Measurements from ENCODE around the gene WARS2.
A peak's percentile ranks its signal among the peaks of the same experiment; 100 is the strongest.

The WARS2 gene

DNA sequence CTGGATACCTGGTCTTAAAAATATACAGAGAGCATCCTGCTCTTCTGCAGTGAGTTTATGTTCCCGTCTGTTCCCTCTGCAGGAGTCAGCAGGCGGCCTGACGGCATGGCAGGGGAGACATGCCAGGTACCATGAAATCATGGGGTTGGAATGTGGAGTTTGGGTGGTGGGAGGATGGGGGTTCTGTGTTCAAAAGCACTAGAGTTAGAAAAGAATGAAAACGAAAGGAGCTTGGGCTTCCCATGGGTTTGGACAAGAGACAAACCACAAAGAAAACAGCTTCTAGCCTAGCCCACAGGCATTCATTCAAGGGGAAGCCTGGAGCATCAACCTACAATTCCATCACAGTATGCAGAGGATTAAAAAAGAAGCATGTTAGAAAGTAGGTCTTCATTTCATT, 59.9 kb downstream of the WARS2 start:
- FAIRE-seq: no peak
- no peak for DNase-seq (ENCODE audit: insufficient read length, low spot score)
- TF ChIP-seq SPI1 (IDR thresholded peaks at IDR 0.05; ENCODE audit: low read depth, low read length): no peak

DNA sequence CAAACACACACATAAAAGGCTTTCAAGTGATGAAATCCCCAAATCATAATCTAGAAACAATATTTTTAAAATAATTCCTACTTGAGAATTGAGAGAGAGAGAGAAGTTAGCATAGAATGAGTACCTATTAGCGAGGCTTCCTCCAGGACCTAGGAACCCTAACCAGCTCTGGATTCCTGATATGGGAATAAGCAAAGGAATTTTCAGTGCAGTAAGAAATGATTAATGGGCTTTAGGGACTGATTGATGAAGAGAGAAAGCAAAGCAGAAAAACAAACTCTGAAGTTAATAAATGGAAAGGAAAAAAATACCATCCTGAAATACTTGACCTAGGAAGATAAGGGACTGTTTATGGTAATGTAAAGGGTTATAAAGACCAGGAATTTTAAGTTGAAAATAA, 60.6 kb downstream of the WARS2 start:
- TF ChIP-seq POLR2A (IDR thresholded peaks at IDR 0.05; ENCODE audit: low read depth, low read length): no peak
- TF ChIP-seq POU2F2 (IDR thresholded peaks at IDR 0.05; ENCODE audit: low read depth, low read length): no peak
- TF ChIP-seq POLR2AphosphoS5 (IDR thresholded peaks at IDR 0.05; ENCODE audit: low read depth, low read length): no peak
- no peak for TF ChIP-seq TAF1 (IDR thresholded peaks at IDR 0.05; ENCODE audit: low read depth, low read length)
- no peak for TF ChIP-seq SPI1 (IDR thresholded peaks at IDR 0.05; ENCODE audit: low read depth, low read length)
- no peak for FAIRE-seq
- DNase-seq (ENCODE audit: insufficient read length, low spot score): no peak

DNA sequence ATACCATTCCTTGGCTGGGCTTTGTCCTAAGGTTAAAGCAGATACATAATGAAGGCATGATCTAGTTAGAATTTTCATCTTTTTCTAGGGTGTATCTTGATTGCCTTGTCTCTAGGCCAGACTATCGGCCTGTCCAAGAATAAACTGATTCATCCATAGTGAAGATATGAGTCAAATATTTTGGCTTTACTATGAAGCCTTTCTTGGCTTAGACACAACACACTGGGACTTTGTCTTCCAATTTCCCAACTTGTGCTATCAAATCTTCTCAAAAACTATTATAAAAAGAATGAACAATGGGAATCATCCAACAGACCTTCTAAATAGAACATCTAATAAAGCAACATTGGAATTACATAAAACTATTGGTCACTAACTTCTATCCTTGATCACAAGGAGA, 64.8 kb downstream of the WARS2 start:
- no peak for FAIRE-seq
- TF ChIP-seq POU2F2 (IDR thresholded peaks at IDR 0.05; ENCODE audit: low read depth, low read length) (no peak), POLR2AphosphoS5 (IDR thresholded peaks at IDR 0.05; ENCODE audit: low read depth, low read length) (no peak), SPI1 (IDR thresholded peaks at IDR 0.05; ENCODE audit: low read depth, low read length) (no peak), PAX5 (IDR thresholded peaks at IDR 0.05; ENCODE audit: insufficient read depth, low read length, severe bottlenecking) (no peak), POLR2A (IDR thresholded peaks at IDR 0.05; ENCODE audit: low read depth, low read length) (no peak), TAF1 (IDR thresholded peaks at IDR 0.05; ENCODE audit: low read depth, low read length) (no peak)
- no peak for DNase-seq (ENCODE audit: insufficient read length, low spot score)

- no peak for TF ChIP-seq POLR2AphosphoS5 (IDR thresholded peaks at IDR 0.05; ENCODE audit: low read depth, low read length)
- no peak for TF ChIP-seq SPI1 (IDR thresholded peaks at IDR 0.05; ENCODE audit: low read depth, low read length)
- TF ChIP-seq POU2F2 (IDR thresholded peaks at IDR 0.05; ENCODE audit: low read depth, low read length): no peak
- no peak for TF ChIP-seq POLR2A (IDR thresholded peaks at IDR 0.05; ENCODE audit: low read depth, low read length)
- TF ChIP-seq TAF1 (IDR thresholded peaks at IDR 0.05; ENCODE audit: low read depth, low read length): no peak
- TF ChIP-seq PAX5 (IDR thresholded peaks at IDR 0.05; ENCODE audit: insufficient read depth, low read length, severe bottlenecking): no peak
- FAIRE-seq (no peak), DNase-seq (ENCODE audit: insufficient read length, low spot score) (no peak)
These were observed 69.1 kb downstream of the WARS2 start for GRCh38 chr1:119071321-119071720.

DNA sequence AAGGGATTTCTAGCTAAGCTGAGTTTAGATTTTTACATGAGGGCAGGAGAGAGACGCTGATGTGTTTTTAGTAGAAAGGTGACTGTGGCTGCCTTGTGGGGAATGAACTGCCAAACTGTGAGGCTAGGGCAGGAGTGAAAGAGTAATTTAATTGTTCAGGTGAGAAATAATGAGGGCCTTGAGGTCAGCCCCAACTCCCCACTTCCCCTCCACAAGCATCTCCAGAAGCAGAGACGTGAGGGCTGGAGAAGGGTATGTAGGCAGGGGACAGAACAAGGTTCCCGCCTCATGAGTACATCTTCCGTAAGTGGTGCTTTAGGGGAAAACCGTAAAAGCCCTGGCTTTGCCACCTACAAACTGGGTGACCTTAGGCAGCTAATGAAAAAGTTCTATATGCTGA, 70.8 kb downstream of the WARS2 start:
- peak; percentile 46 for TF ChIP-seq SPI1 (IDR thresholded peaks at IDR 0.05; ENCODE audit: low read depth, low read length)
- TF ChIP-seq TAF1 (IDR thresholded peaks at IDR 0.05; ENCODE audit: low read depth, low read length): no peak
- no peak for TF ChIP-seq POLR2A (IDR thresholded peaks at IDR 0.05; ENCODE audit: low read depth, low read length)
- DNase-seq (ENCODE audit: insufficient read length, low spot score) (no peak), FAIRE-seq (no peak)

DNA sequence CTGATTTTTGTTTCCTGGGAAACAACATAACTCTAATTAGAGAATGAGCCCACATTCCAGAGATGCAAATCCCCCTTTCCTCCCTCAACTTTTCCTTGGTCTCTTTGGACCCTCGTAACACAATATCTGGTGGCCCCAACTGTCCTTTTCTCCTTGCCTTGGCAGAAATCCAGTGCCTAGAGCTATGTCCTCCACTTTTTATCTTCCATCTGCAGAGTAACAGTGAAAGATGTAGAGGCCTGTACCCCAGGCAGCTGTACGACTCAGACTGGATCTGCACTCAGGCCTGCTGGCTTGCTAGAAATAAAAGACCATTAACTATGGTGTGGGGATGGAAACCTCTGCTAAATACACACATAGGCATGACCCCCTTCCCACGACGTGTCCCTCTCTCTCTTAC, 72.0 kb downstream of the WARS2 start:
- DNase-seq (ENCODE audit: insufficient read length, low spot score) (no peak), FAIRE-seq (no peak)
- TF ChIP-seq POU2F2 (IDR thresholded peaks at IDR 0.05; ENCODE audit: low read depth, low read length) (no peak), POLR2A (IDR thresholded peaks at IDR 0.05; ENCODE audit: low read depth, low read length) (no peak), SPI1 (IDR thresholded peaks at IDR 0.05; ENCODE audit: low read depth, low read length) (no peak), POLR2AphosphoS5 (IDR thresholded peaks at IDR 0.05; ENCODE audit: low read depth, low read length) (no peak), PAX5 (IDR thresholded peaks at IDR 0.05; ENCODE audit: insufficient read depth, low read length, severe bottlenecking) (no peak), TAF1 (IDR thresholded peaks at IDR 0.05; ENCODE audit: low read depth, low read length) (no peak)

- DNase-seq (ENCODE audit: insufficient read length, low spot score) (no peak), FAIRE-seq (no peak)
- TF ChIP-seq POU2F2 (IDR thresholded peaks at IDR 0.05; ENCODE audit: low read depth, low read length) (no peak), POLR2AphosphoS5 (IDR thresholded peaks at IDR 0.05; ENCODE audit: low read depth, low read length) (no peak), POLR2A (IDR thresholded peaks at IDR 0.05; ENCODE audit: low read depth, low read length) (no peak), SPI1 (IDR thresholded peaks at IDR 0.05; ENCODE audit: low read depth, low read length) (no peak)
These were observed 78.8 kb downstream of the WARS2 start for GRCh38 chr1:119061700-119062099.

GRCh38 chr1:119055568-119055967, 84.9 kb downstream of the WARS2 start:
- FAIRE-seq (no peak), DNase-seq (ENCODE audit: insufficient read length, low spot score) (no peak)
- TF ChIP-seq SPI1 (IDR thresholded peaks at IDR 0.05; ENCODE audit: low read depth, low read length) (no peak), POU2F2 (IDR thresholded peaks at IDR 0.05; ENCODE audit: low read depth, low read length) (no peak)

- no peak for DNase-seq (ENCODE audit: insufficient read length, low spot score)
- FAIRE-seq: no peak
- TF ChIP-seq TAF1 (IDR thresholded peaks at IDR 0.05; ENCODE audit: low read depth, low read length) (no peak), POLR2A (IDR thresholded peaks at IDR 0.05; ENCODE audit: low read depth, low read length) (no peak), POLR2AphosphoS5 (IDR thresholded peaks at IDR 0.05; ENCODE audit: low read depth, low read length) (no peak), SPI1 (IDR thresholded peaks at IDR 0.05; ENCODE audit: low read depth, low read length) (no peak), POU2F2 (IDR thresholded peaks at IDR 0.05; ENCODE audit: low read depth, low read length) (no peak), PAX5 (IDR thresholded peaks at IDR 0.05; ENCODE audit: insufficient read depth, low read length, severe bottlenecking) (no peak)
These were observed 86.5 kb downstream of the WARS2 start for GRCh38 chr1:119053917-119054316.

DNA sequence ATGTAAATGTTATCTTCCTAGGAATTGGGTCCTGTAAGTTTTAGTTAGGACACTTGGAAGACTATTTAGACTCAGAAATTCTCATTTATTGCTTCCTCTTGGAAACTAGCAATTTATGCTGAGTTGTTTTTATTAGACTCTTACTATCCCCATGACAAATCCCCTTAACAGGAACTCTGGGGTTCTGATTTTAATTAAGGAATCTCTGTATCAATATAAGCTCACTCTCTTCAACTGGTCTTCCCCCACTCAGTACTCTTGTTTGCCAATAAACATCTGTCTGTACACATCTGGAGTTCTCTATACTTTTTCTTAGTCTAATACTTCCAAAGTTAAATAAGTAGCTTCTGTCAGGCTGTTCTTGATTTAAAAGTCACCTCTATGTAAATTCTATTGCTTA, 88.2 kb downstream of the WARS2 start:
- TF ChIP-seq POU2F2 (IDR thresholded peaks at IDR 0.05; ENCODE audit: low read depth, low read length): no peak
- TF ChIP-seq PAX5 (IDR thresholded peaks at IDR 0.05; ENCODE audit: insufficient read depth, low read length, severe bottlenecking): no peak
- TF ChIP-seq POLR2AphosphoS5 (IDR thresholded peaks at IDR 0.05; ENCODE audit: low read depth, low read length): no peak
- no peak for DNase-seq (ENCODE audit: insufficient read length, low spot score)
- no peak for FAIRE-seq

- TF ChIP-seq SPI1 (IDR thresholded peaks at IDR 0.05; ENCODE audit: low read depth, low read length): no peak
- TF ChIP-seq POU2F2 (IDR thresholded peaks at IDR 0.05; ENCODE audit: low read depth, low read length): no peak
- no peak for TF ChIP-seq POLR2AphosphoS5 (IDR thresholded peaks at IDR 0.05; ENCODE audit: low read depth, low read length)
- no peak for TF ChIP-seq PAX5 (IDR thresholded peaks at IDR 0.05; ENCODE audit: insufficient read depth, low read length, severe bottlenecking)
- no peak for TF ChIP-seq POLR2A (IDR thresholded peaks at IDR 0.05; ENCODE audit: low read depth, low read length)
- TF ChIP-seq TAF1 (IDR thresholded peaks at IDR 0.05; ENCODE audit: low read depth, low read length): no peak
- FAIRE-seq: no peak
- DNase-seq (ENCODE audit: insufficient read length, low spot score): no peak
These were observed 91.6 kb downstream of the WARS2 start for GRCh38 chr1:119048624-119049404.
